ENCODE data around the gene ADCY1.
"Not testable (repeated sequence)": the region's sequence is repeated elsewhere in the genome, so short reads cannot be mapped to it uniquely, and the experiment has no call there.

- TF ChIP-seq CTCF (conservative IDR thresholded peaks at IDR 0.05 in 1 of 2, IDR thresholded peaks at IDR 0.05 in 1 of 2; ENCODE audit: extremely low read depth in 1 of 2, insufficient read depth in 1 of 2, low read depth in 1 of 2, low read length in 2 of 2); EZH2 (IDR thresholded peaks at IDR 0.05; ENCODE audit: borderline replicate concordance, low read length): not testable (repeated sequence)
These were observed 151.1 kb downstream of the ADCY1 start for GRCh38 chr7:45725231-45725630.
